Endothelial cell of umbilical vein (primary cell): Measurements from ENCODE around the gene PRH1. TPM values are rescaled to one million over a fixed set of nuclear protein-coding genes. Genes with fewer than 3 reads are reported as not detected.

Experiments
- BruUV-seq: library from RNA; stranded (reverse); fragments of 400-500 nt; replicated peaks from 2 replicates; lab custom pipeline; 2021; lab: Mats Ljungman, UMichigan
- CTCF ChIA-PET: fragments of 300-600, 350-600 bp; sonication (Branson Sonifier 250); formaldehyde crosslinking; loops from one replicate; lab custom pipeline; 2021; ENCODE audit warnings: antibody characterized with exemption, inconsistent platforms; lab: Charles Lee
- POLR2A ChIA-PET: fragments of 300-600, 350-600 bp; sonication (Branson Sonifier 250); formaldehyde crosslinking; loops from one replicate; lab custom pipeline; 2021; ENCODE audit warnings: antibody characterized with exemption, inconsistent platforms; lab: Charles Lee
- DNase-seq: peaks from one replicate; pipeline ENCODE4 v3.0.0-alpha.2; 2011; ENCODE audit warnings: low read depth, low spot score
- FAIRE-seq: peaks from 2 replicates; lab custom pipeline; 2011; peaks lifted over from hg19 to GRCh38; lab: Jason Lieb, UNC
- H2AFZ ChIP-seq: 2 replicates; pipeline ENCODE4 v1.6.0; 2012; ENCODE audit warnings: low read depth, low read length, control low read depth, inconsistent platforms
- H3K27ac ChIP-seq: 2 replicates; pipeline ENCODE4 v1.5.1; 2011; ENCODE audit warnings: low read depth, mild to moderate bottlenecking, control low read depth, low read length, moderate library complexity; ENCODE audit not compliant: insufficient read depth
- H3K27me3 ChIP-seq, 2 experiments: 2 replicates each; pipeline versions ENCODE4 v1.6.0 to v1.6.1; 2011; ENCODE audit warnings: low read length in 2 of 2, mixed read lengths in 1 of 2; ENCODE audit not compliant: control insufficient read depth in 2 of 2, insufficient read depth in 2 of 2
- H3K36me3 ChIP-seq, 2 experiments: 2 replicates in 1 of 2; 3 replicates in 1 of 2; pipeline ENCODE4 v1.5.1; 2011; ENCODE audit warnings: low read length in 2 of 2, mild to moderate bottlenecking in 1 of 2, moderate library complexity in 1 of 2; ENCODE audit not compliant: control insufficient read depth in 2 of 2, insufficient read depth in 2 of 2; ENCODE audit errors: extremely low read depth in 1 of 2
- H3K4me1 ChIP-seq: 3 replicates; pipeline ENCODE4 v1.5.1; 2011; ENCODE audit warnings: mild to moderate bottlenecking, low read length; ENCODE audit not compliant: control insufficient read depth, insufficient read depth; ENCODE audit errors: extremely low read depth
- H3K4me2 ChIP-seq: 2 replicates; pipeline ENCODE4 v1.6.1; 2011; ENCODE audit warnings: low read length, control low read depth, mixed read lengths; ENCODE audit not compliant: insufficient read depth
- H3K4me3 ChIP-seq, 3 experiments: fragments of 200-600 bp in 1 of 3; sonication (generic), shearing (Covaris generic) in 1 of 3; replicated peaks in 1 of 3; 2 replicates each; pipeline ENCODE4 v1.5.1; 2011 to 2016; ENCODE audit warnings: control low read depth in 3 of 3, low read length in 3 of 3, mild to moderate bottlenecking in 2 of 3, inconsistent platforms in 1 of 3, low read depth in 1 of 3, moderate library complexity in 1 of 3; ENCODE audit not compliant: insufficient read depth in 1 of 3
- H3K79me2 ChIP-seq: 2 replicates; pipeline ENCODE4 v1.6.0; 2012; ENCODE audit warnings: low read length, inconsistent platforms; ENCODE audit not compliant: control insufficient read depth, insufficient read depth
- H3K9ac ChIP-seq: replicated peaks from 2 replicates; pipeline ENCODE3; 2011; ENCODE audit warnings: low read length, control low read depth; ENCODE audit not compliant: insufficient read depth; ENCODE audit errors: extremely low read depth
- H3K9me1 ChIP-seq: replicated peaks from 3 replicates; pipeline ENCODE4 v1.6.0; 2011; ENCODE audit warnings: mild to moderate bottlenecking, low read length; ENCODE audit not compliant: control insufficient read depth, insufficient read depth; ENCODE audit errors: extremely low read depth
- H3K9me3 ChIP-seq: replicated peaks from 2 replicates; pipeline ENCODE4 v1.5.1; 2012; ENCODE audit warnings: low read length, inconsistent platforms; ENCODE audit not compliant: control insufficient read depth, insufficient read depth
- H4K20me1 ChIP-seq: replicated peaks from 2 replicates; pipeline ENCODE3; 2011; ENCODE audit warnings: mild to moderate bottlenecking, low read length; ENCODE audit not compliant: control insufficient read depth, insufficient read depth; ENCODE audit errors: extremely low read depth
- CTCF ChIP-seq, 2 donors: IDR thresholded peaks; 1 replicate in 1 of 2; 2 replicates in 1 of 2; pipeline ENCODE4 v1.5.1; 2011; ENCODE audit warnings: low read length in 2 of 2, mild to moderate bottlenecking in 2 of 2, moderate library complexity in 2 of 2, control low read depth in 1 of 2, inconsistent platforms in 1 of 2, low read depth in 1 of 2; ENCODE audit not compliant: insufficient read depth in 1 of 2; ENCODE audit errors: extremely low read depth in 1 of 2
- EZH2 ChIP-seq: IDR thresholded peaks from 2 replicates; pipeline ENCODE4 v1.6.1; 2012; ENCODE audit warnings: borderline replicate concordance, low read depth, mild to moderate bottlenecking, moderate library complexity, low read length, inconsistent platforms; ENCODE audit not compliant: severe bottlenecking
- GATA2 ChIP-seq: IDR thresholded peaks from 2 replicates; pipeline ENCODE4 v1.7.0; 2011; ENCODE audit warnings: low read depth, mild to moderate bottlenecking, moderate library complexity, mixed read lengths, low read length; ENCODE audit not compliant: insufficient read length, insufficient read depth
- JUN ChIP-seq: IDR thresholded peaks from 2 replicates; pipeline ENCODE4 v1.6.1; 2011; ENCODE audit warnings: borderline replicate concordance, low read depth; ENCODE audit not compliant: insufficient read length, insufficient read depth
- MAX ChIP-seq: IDR thresholded peaks from 2 replicates; pipeline ENCODE4 v1.6.1; 2011; ENCODE audit not compliant: insufficient read depth, insufficient read length
- POLR2A ChIP-seq: IDR thresholded peaks from 2 replicates; pipeline ENCODE4 v1.6.1; 2012; ENCODE audit warnings: low read depth, mild to moderate bottlenecking, control low read depth, low read length
- POLR2AphosphoS5 ChIP-seq: IDR thresholded peaks from 2 replicates; pipeline ENCODE4 v1.6.1; 2012; ENCODE audit warnings: low read depth, mild to moderate bottlenecking, control low read depth, low read length, moderate library complexity; ENCODE audit not compliant: insufficient read depth
- dilution Hi-C: fragments of 300-500 bp; cut with MboI; formaldehyde crosslinking; loops from one replicate; pipeline ENCODE4 v1.15.0; 2019; ENCODE audit warnings: low sequenced_read_pairs; ENCODE audit not compliant: extremely low pct_ligation_motif_present
- intact Hi-C: fragments of 100-400 bp; cut with micrococcal nuclease; formaldehyde crosslinking; loops from one replicate; pipeline ENCODE4 v1.10.0; 2022
- polyA plus RNA-seq, 4 experiments: library from polyadenylated mRNA; depleted of rRNA in 3 of 4; stranded (reverse) in 3 of 4; unstranded in 1 of 4; fragments of >200 nt; gene quantifications; 2 replicates each; pipeline versions ENCODE4 v1.2.1 to v1.2.3, GENCODE V29; 2011 to 2012; ENCODE audit warnings: missing spikeins in 1 of 4
- total RNA-seq: library from RNA; stranded (reverse); gene quantifications from 2 replicates; pipeline ENCODE4 v1.2.3, GENCODE V29; 2021

PRH1 gene
- total and polyA plus RNA-seq, 2 donors (not counting 3 experiments of a cell fraction or from before 2014, with no cell fraction given) = 2.3 to 16.2 TPM

GRCh38 chr12:10900972-10901371 lies 16.9 kb upstream of the PRH1 start:
- CTCF ChIA-PET = no interaction called here
- no peaks in the 10 kb centered on the region for H3K9me3 ChIP-seq
- intact Hi-C loops = no loop called here
- POLR2A ChIA-PET = no interaction called here
- H3K79me2 ChIP-seq = no peaks in the 10 kb centered on the region
- FAIRE-seq (no peak), DNase-seq (no peak)
- no peak for TF ChIP-seq JUN
- no peak for TF ChIP-seq POLR2A
- no peak for TF ChIP-seq GATA2
- no peak for TF ChIP-seq POLR2AphosphoS5
- no peak for TF ChIP-seq CTCF (IDR thresholded peaks at IDR 0.05; ENCODE audit: extremely low read depth in 1 of 2, insufficient read depth in 1 of 2, low read depth in 1 of 2, low read length in 2 of 2)
- TF ChIP-seq MAX = no peak
- TF ChIP-seq EZH2 = no peak
- no peaks in the 10 kb centered on the region for H3K27me3 ChIP-seq
- H3K9ac ChIP-seq = no peak overlapping the region
- no peak overlapping the region for H3K4me3 ChIP-seq
- H4K20me1 ChIP-seq = no peaks in the 10 kb centered on the region
- no peaks in the 10 kb centered on the region for H3K9me1 ChIP-seq
- H3K36me3 ChIP-seq = no peaks in the 10 kb centered on the region
- no peak overlapping the region for H3K27ac ChIP-seq
- no peak overlapping the region for H2AFZ ChIP-seq
- BruUV-seq = no TSS peak
- H3K4me1 ChIP-seq = no peaks in the 10 kb centered on the region
- H3K4me2 ChIP-seq = no peak overlapping the region
- dilution Hi-C loops = no loop called here
